ENCODE measurements around the gene LAMA2. TPM values are rescaled to one million over a fixed set of nuclear protein-coding genes. Genes with fewer than 3 reads are reported as not detected.

Gene LAMA2
- total and polyA plus RNA-seq, 2 donors from 2014 or later = 2.2 to 20.8 TPM

- H3K36me3 ChIP-seq (ENCODE audit: control insufficient read depth in 2 of 3, insufficient read depth in 3 of 3, low read length in 3 of 3) = peaks cover 0 to 2% (median 0%) of the 10 kb centered on the region in 3 donors
- no peak overlapping the region for H3K4me3 ChIP-seq (ENCODE audit: low read length in 3 of 3)
- peaks cover 0 to 11% (median 0%) of the 10 kb centered on the region in 3 donors for H3K4me1 ChIP-seq (ENCODE audit: control insufficient read depth in 2 of 3, insufficient read depth in 2 of 3, low read depth in 1 of 3, low read length in 3 of 3)
- no peaks in the 10 kb centered on the region for H3K27me3 ChIP-seq (ENCODE audit: control insufficient read depth, insufficient read depth, low read length)
- H3K9me3 ChIP-seq (ENCODE audit: control insufficient read depth in 2 of 3, insufficient read depth in 1 of 3, low read length in 3 of 3) = no peaks in the 10 kb centered on the region
- intact Hi-C loops (cut with DNase I) = no loop called here
- DNase-seq = no peak
- TF ChIP-seq CTCF (IDR thresholded peaks at IDR 0.05; ENCODE audit: borderline replicate concordance, extremely low read depth, insufficient read depth) = no peak
- no peak overlapping the region for H3K27ac ChIP-seq (ENCODE audit: low read depth in 2 of 2, low read length in 2 of 2)
- H3K9ac ChIP-seq (ENCODE audit: low read length in 3 of 3) = no peak overlapping the region
- no peak for FAIRE-seq
Observed at GRCh38 chr6:129510950-129511349, 628.0 kb downstream of the LAMA2 start.

- no peaks in the 10 kb centered on the region for H3K4me1 ChIP-seq (ENCODE audit: control insufficient read depth in 2 of 3, insufficient read depth in 2 of 3, low read depth in 1 of 3, low read length in 3 of 3)
- FAIRE-seq = no peak
- H3K4me3 ChIP-seq (ENCODE audit: low read length in 3 of 3) = no peak overlapping the region
- DNase-seq = no peak
- intact Hi-C loops (cut with DNase I) = no loop called here
- H3K36me3 ChIP-seq (ENCODE audit: control insufficient read depth in 2 of 3, insufficient read depth in 3 of 3, low read length in 3 of 3) = peaks cover 0 to 2% (median 0%) of the 10 kb centered on the region in 3 donors
- no peak overlapping the region for H3K9ac ChIP-seq (ENCODE audit: low read length in 3 of 3)
- TF ChIP-seq CTCF (IDR thresholded peaks at IDR 0.05; ENCODE audit: borderline replicate concordance, extremely low read depth, insufficient read depth) = no peak
- H3K9me3 ChIP-seq (ENCODE audit: control insufficient read depth in 2 of 3, insufficient read depth in 1 of 3, low read length in 3 of 3) = no peaks in the 10 kb centered on the region
- no peaks in the 10 kb centered on the region for H3K27me3 ChIP-seq (ENCODE audit: control insufficient read depth, insufficient read depth, low read length)
- H3K27ac ChIP-seq (ENCODE audit: low read depth in 2 of 2, low read length in 2 of 2) = no peak overlapping the region
Observed at GRCh38 chr6:129513471-129513870, 630.5 kb downstream of the LAMA2 start.

GRCh38 chr6:129515004-129515403, 632.1 kb downstream of the LAMA2 start:
- intact Hi-C loops (cut with DNase I) = no loop called here
- Histone ChIP-seq H3K36me3 (ENCODE audit: control insufficient read depth in 2 of 3, insufficient read depth in 3 of 3, low read length in 3 of 3) (peaks cover 0 to 2% (median 0%) of the 10 kb centered on the region in 3 donors), H3K27ac (ENCODE audit: low read depth in 2 of 2, low read length in 2 of 2) (no peak overlapping the region), H3K27me3 (ENCODE audit: control insufficient read depth, insufficient read depth, low read length) (no peaks in the 10 kb centered on the region), H3K4me3 (ENCODE audit: low read length in 3 of 3) (no peak overlapping the region), H3K9me3 (ENCODE audit: control insufficient read depth in 2 of 3, insufficient read depth in 1 of 3, low read length in 3 of 3) (no peaks in the 10 kb centered on the region), H3K4me1 (ENCODE audit: control insufficient read depth in 2 of 3, insufficient read depth in 2 of 3, low read depth in 1 of 3, low read length in 3 of 3) (no peaks in the 10 kb centered on the region), H3K9ac (ENCODE audit: low read length in 3 of 3) (no peak overlapping the region)
- FAIRE-seq = no peak
- no peak for TF ChIP-seq CTCF (IDR thresholded peaks at IDR 0.05; ENCODE audit: borderline replicate concordance, extremely low read depth, insufficient read depth)
- no peak for DNase-seq

GRCh38 chr6:129516005-129516404, 633.1 kb downstream of the LAMA2 start:
- H3K4me1 ChIP-seq (ENCODE audit: control insufficient read depth in 2 of 3, insufficient read depth in 2 of 3, low read depth in 1 of 3, low read length in 3 of 3) = no peaks in the 10 kb centered on the region
- no peaks in the 10 kb centered on the region for H3K9me3 ChIP-seq (ENCODE audit: control insufficient read depth in 2 of 3, insufficient read depth in 1 of 3, low read length in 3 of 3)
- no peak for DNase-seq
- no peaks in the 10 kb centered on the region for H3K27me3 ChIP-seq (ENCODE audit: control insufficient read depth, insufficient read depth, low read length)
- no peak overlapping the region for H3K9ac ChIP-seq (ENCODE audit: low read length in 3 of 3)
- peaks cover 0 to 2% (median 0%) of the 10 kb centered on the region in 3 donors for H3K36me3 ChIP-seq (ENCODE audit: control insufficient read depth in 2 of 3, insufficient read depth in 3 of 3, low read length in 3 of 3)
- no peak overlapping the region for H3K27ac ChIP-seq (ENCODE audit: low read depth in 2 of 2, low read length in 2 of 2)
- intact Hi-C loops (cut with DNase I) = no loop called here
- TF ChIP-seq CTCF (IDR thresholded peaks at IDR 0.05; ENCODE audit: borderline replicate concordance, extremely low read depth, insufficient read depth) = no peak
- FAIRE-seq = no peak
- H3K4me3 ChIP-seq (ENCODE audit: low read length in 3 of 3) = no peak overlapping the region

Data from kidney (tissue), 14 donors.